DND-41 (cell line): ENCODE data around the gene DDX24.

ENCODE experiments used
- EZH2 ChIP-seq: IDR thresholded peaks from 3 replicates; pipeline ENCODE4 v1.6.1; 2012; ENCODE audit warnings: borderline replicate concordance, low read depth, mild to moderate bottlenecking, moderate library complexity, low read length, inconsistent platforms; ENCODE audit not compliant: severe bottlenecking
- TF ChIP-seq, protein P1 (sequence below): IDR thresholded peaks from 2 replicates; pipeline ENCODE4 v1.5.1; 2012; ENCODE audit warnings: borderline replicate concordance, low read length, moderate library complexity, mild to moderate bottlenecking; ENCODE audit not compliant: poor library complexity, severe bottlenecking; ENCODE audit errors: extremely low read depth

DNA sequence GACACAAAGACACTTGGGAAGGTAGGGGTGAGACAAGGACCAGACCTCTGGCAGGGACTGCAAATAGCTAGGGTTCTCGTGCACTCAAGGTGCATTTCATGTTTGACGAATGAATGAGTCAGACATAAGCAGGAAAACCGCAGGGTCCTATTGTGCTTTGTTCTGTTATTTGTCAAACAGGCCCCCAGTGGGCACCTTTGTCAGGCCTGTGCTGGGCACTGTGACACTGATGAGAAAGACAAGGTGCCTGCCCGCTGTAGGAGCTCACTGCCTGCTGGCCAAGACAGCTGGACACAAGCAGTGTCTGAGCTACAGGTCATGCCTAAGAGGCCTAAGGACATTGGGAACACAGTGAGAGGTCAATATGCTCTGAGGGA lies 52.6 kb downstream of the DDX24 start:
- TF ChIP-seq, protein P1, sequence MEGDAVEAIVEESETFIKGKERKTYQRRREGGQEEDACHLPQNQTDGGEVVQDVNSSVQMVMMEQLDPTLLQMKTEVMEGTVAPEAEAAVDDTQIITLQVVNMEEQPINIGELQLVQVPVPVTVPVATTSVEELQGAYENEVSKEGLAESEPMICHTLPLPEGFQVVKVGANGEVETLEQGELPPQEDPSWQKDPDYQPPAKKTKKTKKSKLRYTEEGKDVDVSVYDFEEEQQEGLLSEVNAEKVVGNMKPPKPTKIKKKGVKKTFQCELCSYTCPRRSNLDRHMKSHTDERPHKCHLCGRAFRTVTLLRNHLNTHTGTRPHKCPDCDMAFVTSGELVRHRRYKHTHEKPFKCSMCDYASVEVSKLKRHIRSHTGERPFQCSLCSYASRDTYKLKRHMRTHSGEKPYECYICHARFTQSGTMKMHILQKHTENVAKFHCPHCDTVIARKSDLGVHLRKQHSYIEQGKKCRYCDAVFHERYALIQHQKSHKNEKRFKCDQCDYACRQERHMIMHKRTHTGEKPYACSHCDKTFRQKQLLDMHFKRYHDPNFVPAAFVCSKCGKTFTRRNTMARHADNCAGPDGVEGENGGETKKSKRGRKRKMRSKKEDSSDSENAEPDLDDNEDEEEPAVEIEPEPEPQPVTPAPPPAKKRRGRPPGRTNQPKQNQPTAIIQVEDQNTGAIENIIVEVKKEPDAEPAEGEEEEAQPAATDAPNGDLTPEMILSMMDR, result no peak
- TF ChIP-seq EZH2, result no peak
